ENCODE results near the gene CDON. TPM values are rescaled to one million over a fixed set of nuclear protein-coding genes. Genes with fewer than 3 reads are reported as not detected.

CDON gene
- total RNA-seq, 2 experiments from 2014 or later, result 1.9 to 2.7 TPM

GRCh38 chr11:125958872-125959400 lies 103.7 kb downstream of the CDON start:
- no peak overlapping the region for H3K4me3 Mint-ChIP-seq
- H3K27me3 Mint-ChIP-seq, result no peaks in the 10 kb centered on the region
- no peak for ATAC-seq (ENCODE audit: poor library complexity)
- Histone ChIP-seq H3K27me3 (ENCODE audit: control insufficient read depth in 1 of 2, insufficient read depth in 2 of 2, low read length in 2 of 2) (no peaks in the 10 kb centered on the region), H3K4me1 (ENCODE audit: insufficient read depth, low read length) (peaks cover 3% of the 10 kb centered on the region), H3K9me3 (ENCODE audit: control insufficient read depth in 1 of 2, insufficient read depth in 1 of 2, low read length in 2 of 2) (peaks cover 0 to 4% of the 10 kb centered on the region in 2 experiments), H3K27ac (ENCODE audit: low read depth in 1 of 2, low read length in 2 of 2) (no peak overlapping the region), H3K4me3 (ENCODE audit: low read length) (no peak overlapping the region), H3K36me3 (ENCODE audit: insufficient read depth, low read length) (no peaks in the 10 kb centered on the region)
- peaks cover 5% of the 10 kb centered on the region for H3K9me3 Mint-ChIP-seq
- CTCF ChIA-PET, result no interaction called here
- H3K27ac Mint-ChIP-seq, result no peak overlapping the region
- POLR2A ChIA-PET, result no interaction called here
- no peak for DNase-seq
- H3K4me1 Mint-ChIP-seq (ENCODE audit: low read depth), result peaks cover 6% of the 10 kb centered on the region
- no peak for TF ChIP-seq CTCF (IDR thresholded peaks at IDR 0.05)
- intact Hi-C loops (cut with DNase I, micrococcal nuclease), result no loop called here
- peaks cover 17% of the 10 kb centered on the region for H3K36me3 Mint-ChIP-seq (ENCODE audit: low read depth)

GRCh38 chr11:125957618-125958332 lies 104.9 kb downstream of the CDON start:
- POLR2A ChIA-PET, result no interaction called here
- no peak for DNase-seq
- intact Hi-C loops (cut with DNase I, micrococcal nuclease), result no loop called here
- no peak for ATAC-seq (ENCODE audit: poor library complexity)
- H3K36me3 Mint-ChIP-seq (ENCODE audit: low read depth), result peaks cover 11% of the 10 kb centered on the region
- TF ChIP-seq CTCF (IDR thresholded peaks at IDR 0.05), result no peak
- no peaks in the 10 kb centered on the region for H3K27me3 Mint-ChIP-seq
- H3K4me1 Mint-ChIP-seq (ENCODE audit: low read depth), result peaks cover 6% of the 10 kb centered on the region
- Histone ChIP-seq H3K4me3 (ENCODE audit: low read length) (no peak overlapping the region), H3K27me3 (ENCODE audit: control insufficient read depth in 1 of 2, insufficient read depth in 2 of 2, low read length in 2 of 2) (no peaks in the 10 kb centered on the region), H3K4me1 (ENCODE audit: insufficient read depth, low read length) (peaks cover 3% of the 10 kb centered on the region), H3K36me3 (ENCODE audit: insufficient read depth, low read length) (no peaks in the 10 kb centered on the region), H3K27ac (ENCODE audit: low read depth in 1 of 2, low read length in 2 of 2) (no peak overlapping the region), H3K9me3 (ENCODE audit: control insufficient read depth in 1 of 2, insufficient read depth in 1 of 2, low read length in 2 of 2) (peaks cover 0 to 4% of the 10 kb centered on the region in 2 experiments)
- H3K9me3 Mint-ChIP-seq, result peaks cover 4% of the 10 kb centered on the region
- no peak overlapping the region for H3K27ac Mint-ChIP-seq
- no peak overlapping the region for H3K4me3 Mint-ChIP-seq
- CTCF ChIA-PET, result no interaction called here

GRCh38 chr11:125956391-125957134 lies 106.1 kb downstream of the CDON start:
- H3K27me3 ChIP-seq (ENCODE audit: control insufficient read depth in 1 of 2, insufficient read depth in 2 of 2, low read length in 2 of 2), result no peaks in the 10 kb centered on the region
- no peaks in the 10 kb centered on the region for H3K36me3 ChIP-seq (ENCODE audit: insufficient read depth, low read length)
- Mint-ChIP-seq H3K4me1 (ENCODE audit: low read depth) (peaks cover 6% of the 10 kb centered on the region), H3K27ac (no peak overlapping the region), H3K4me3 (no peak overlapping the region), H3K9me3 (no peaks in the 10 kb centered on the region), H3K36me3 (ENCODE audit: low read depth) (peaks cover 2% of the 10 kb centered on the region), H3K27me3 (no peaks in the 10 kb centered on the region)
- ChIA-PET POLR2A (no interaction called here), CTCF (no interaction called here)
- ATAC-seq (ENCODE audit: poor library complexity) (no peak), DNase-seq (no peak)
- peaks cover 3% of the 10 kb centered on the region for H3K4me1 ChIP-seq (ENCODE audit: insufficient read depth, low read length)
- intact Hi-C loops (cut with DNase I, micrococcal nuclease), result no loop called here
- H3K4me3 ChIP-seq (ENCODE audit: low read length), result no peak overlapping the region
- no peak overlapping the region for H3K27ac ChIP-seq (ENCODE audit: low read depth in 1 of 2, low read length in 2 of 2)
- no peaks in the 10 kb centered on the region for H3K9me3 ChIP-seq (ENCODE audit: control insufficient read depth in 1 of 2, insufficient read depth in 1 of 2, low read length in 2 of 2)
- TF ChIP-seq CTCF (IDR thresholded peaks at IDR 0.05), result no peak

Data from CD4-positive, alpha-beta T cell (primary cell).